Adrenal gland (tissue), 12 donors: ENCODE measurements around the gene POP7. TPM values are rescaled to one million over a fixed set of nuclear protein-coding genes. Genes with fewer than 3 reads are reported as not detected.
"Not testable (repeated sequence)": the region's sequence is repeated elsewhere in the genome, so short reads cannot be mapped to it uniquely, and the experiment has no call there.

Experiments used
- DNase-seq, 7 donors: peaks; one replicate each; pipeline ENCODE4 v3.0.0-alpha.2; 2019 to 2020
- H3K27ac ChIP-seq, 5 donors: fragments of 200-600 bp; sonication (generic) in 4 of 5; 1 replicate in 3 of 5; 2 replicates in 2 of 5; pipeline versions ENCODE4 v1.5.1 to v1.8.0; 2016 to 2020; ENCODE audit warnings: mild to moderate bottlenecking in 1 of 5
- H3K27me3 ChIP-seq: fragments of 200-600 bp; 2 replicates; pipeline ENCODE4 v1.8.0; 2021
- H3K36me3 ChIP-seq, 2 donors: fragments of 200-600 bp; replicated peaks in 1 of 2; 1 replicate in 1 of 2; 2 replicates in 1 of 2; pipeline versions ENCODE4 v1.5.1 to v1.8.0; 2018 to 2022
- H3K4me1 ChIP-seq, 2 donors: fragments of 200-600 bp; replicated peaks in 1 of 2; 1 replicate in 1 of 2; 2 replicates in 1 of 2; pipeline versions ENCODE4 v1.5.1 to v1.8.0; 2018 to 2021
- H3K4me3 ChIP-seq, 4 donors: fragments of 200-600 bp; sonication (generic) in 3 of 4; one replicate each; pipeline ENCODE4 v1.5.1; 2016 to 2018
- H3K9me3 ChIP-seq, 3 donors: fragments of 200-600 bp; sonication (generic) in 1 of 3; replicated peaks in 1 of 3; 1 replicate in 2 of 3; 2 replicates in 1 of 3; pipeline versions ENCODE4 v1.5.1 to v1.8.0; 2016 to 2021
- POLR2A ChIP-seq, 2 donors: fragments of 450-650 bp; IDR thresholded peaks; one replicate each; pipeline ENCODE4 v1.6.1; 2017; ENCODE audit warnings: antibody characterized with exemption in 2 of 2, mild to moderate bottlenecking in 2 of 2, moderate library complexity in 1 of 2
- WGBS, 4 donors: extraction: QIAGEN DNeasy Blood & Tissue Kit in 2 of 4; methylation state at CpG; one replicate each; pipeline versions ENCODE4 v1.1.5 to v1.1.7; 2013 to 2017; 5-methylcytosine and 5-hydroxymethylcytosine counted together
- intact Hi-C, 2 donors: fragments of 100-400 bp; cut with DNase I; formaldehyde crosslinking; loops; one replicate each; pipeline versions ENCODE4 v1.14.1 to v1.15.0; 2022 to 2023
- polyA plus RNA-seq, 3 donors: library from polyadenylated mRNA; stranded (reverse); fragments of 200-250 nt in 2 of 3; fragments of 350-450 nt in 1 of 3; fragmentation: Illumina TruSeq in 1 of 3; extraction: RNeasy Lipid Tissue Mini Kit (QIAGEN cat#74804) in 1 of 3; gene quantifications; one replicate each; pipeline ENCODE4 v1.2.3, GENCODE V29; 2013 to 2014
- total RNA-seq, 9 donors: library from RNA; depleted of rRNA in 4 of 9; stranded (reverse); fragments of >200 nt in 4 of 9; fragments of 120-200 nt in 1 of 9; fragmentation: NEBNext Ultra II Directional in 1 of 9; extraction: Animal tissue kit (Norgen Biotek cat#: 25700) in 1 of 9; gene quantifications; one replicate each; pipeline versions ENCODE4 v1.1.0 to v1.2.4, GENCODE V29; 2013 to 2023
- TF ChIP-seq, protein P1 (sequence below), 6 experiments: fragments of 450-650 bp in 4 of 6; fragments of 200-600 bp in 2 of 6; sonication (generic) in 1 of 6; IDR thresholded peaks; 1 replicate in 5 of 6; 2 replicates in 1 of 6; pipeline versions ENCODE4 v1.5.1 to v1.8.0; 2016 to 2021; ENCODE audit warnings: antibody characterized with exemption in 6 of 6, mild to moderate bottlenecking in 2 of 6, moderate library complexity in 1 of 6
- donor health status: healthy with polysubstance abuse.
- donor health status: Bipolar disorder and iron deficiency.
- donor health status: DM: yes; HTN: yes; CAD: no.
- donor health status: DM: no; HTN: no; CAD: no.
- donor health status: DM: no; HTN: no; CAD: no.
- donor health status: DM: yes; HTN: yes; CAD: no.

POP7 gene
- total and polyA plus RNA-seq, 12 donors, result 8.7 to 60.9 (median 34.2) TPM

DNA sequence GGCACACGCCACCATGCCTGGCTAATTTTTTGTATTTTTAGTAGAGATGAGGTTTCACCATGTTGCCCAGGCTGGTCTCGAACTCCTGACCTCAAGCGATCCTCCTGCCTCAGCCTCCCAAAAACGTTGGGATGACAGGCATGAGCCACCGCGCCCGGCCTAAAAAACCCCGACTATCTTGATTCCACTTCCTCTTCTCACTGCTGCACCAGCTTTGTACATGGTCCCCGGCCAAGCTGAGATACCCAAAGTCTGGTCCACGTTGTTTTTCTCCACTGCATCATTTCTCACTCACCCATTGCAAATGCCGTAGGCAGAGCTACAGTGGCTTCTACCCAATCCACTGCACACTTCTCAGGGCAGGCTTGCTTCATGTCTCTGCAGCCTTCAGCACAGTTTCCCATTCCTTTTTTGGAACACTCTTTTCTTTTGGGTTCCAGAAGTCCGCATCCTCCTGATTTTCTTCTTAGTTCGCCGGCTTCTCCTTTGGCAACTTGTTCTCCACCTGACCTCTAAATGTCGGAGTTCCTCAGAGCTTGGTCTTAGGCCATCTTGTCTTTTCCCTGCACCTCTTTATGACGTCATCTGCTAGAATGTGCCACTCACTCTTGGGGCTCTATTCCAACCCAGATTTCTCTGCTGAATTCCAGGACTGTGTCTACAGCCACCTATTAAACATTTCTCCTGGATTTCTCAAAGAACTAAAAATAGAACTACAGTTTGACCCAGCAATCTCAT lies 38.4 kb upstream of the POP7 start:
- intact Hi-C loops, result no loop called here
- DNase-seq, result no peak
- H3K27ac ChIP-seq, result no peak overlapping the region
- H3K9me3 ChIP-seq, result no peaks in the 10 kb centered on the region
- no peak for TF ChIP-seq POLR2A (IDR thresholded peaks at IDR 0.05)
- TF ChIP-seq, protein P1, sequence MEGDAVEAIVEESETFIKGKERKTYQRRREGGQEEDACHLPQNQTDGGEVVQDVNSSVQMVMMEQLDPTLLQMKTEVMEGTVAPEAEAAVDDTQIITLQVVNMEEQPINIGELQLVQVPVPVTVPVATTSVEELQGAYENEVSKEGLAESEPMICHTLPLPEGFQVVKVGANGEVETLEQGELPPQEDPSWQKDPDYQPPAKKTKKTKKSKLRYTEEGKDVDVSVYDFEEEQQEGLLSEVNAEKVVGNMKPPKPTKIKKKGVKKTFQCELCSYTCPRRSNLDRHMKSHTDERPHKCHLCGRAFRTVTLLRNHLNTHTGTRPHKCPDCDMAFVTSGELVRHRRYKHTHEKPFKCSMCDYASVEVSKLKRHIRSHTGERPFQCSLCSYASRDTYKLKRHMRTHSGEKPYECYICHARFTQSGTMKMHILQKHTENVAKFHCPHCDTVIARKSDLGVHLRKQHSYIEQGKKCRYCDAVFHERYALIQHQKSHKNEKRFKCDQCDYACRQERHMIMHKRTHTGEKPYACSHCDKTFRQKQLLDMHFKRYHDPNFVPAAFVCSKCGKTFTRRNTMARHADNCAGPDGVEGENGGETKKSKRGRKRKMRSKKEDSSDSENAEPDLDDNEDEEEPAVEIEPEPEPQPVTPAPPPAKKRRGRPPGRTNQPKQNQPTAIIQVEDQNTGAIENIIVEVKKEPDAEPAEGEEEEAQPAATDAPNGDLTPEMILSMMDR (IDR thresholded peaks at IDR 0.05), result no peak
- no peaks in the 10 kb centered on the region for H3K27me3 ChIP-seq
- no peaks in the 10 kb centered on the region for H3K4me1 ChIP-seq
- no peaks in the 10 kb centered on the region for H3K36me3 ChIP-seq
- WGBS, 4 donors, result 75 to 78% (median 77%) methylated on average over 16 of the region's 16 CpGs
- no peak overlapping the region for H3K4me3 ChIP-seq

DNA sequence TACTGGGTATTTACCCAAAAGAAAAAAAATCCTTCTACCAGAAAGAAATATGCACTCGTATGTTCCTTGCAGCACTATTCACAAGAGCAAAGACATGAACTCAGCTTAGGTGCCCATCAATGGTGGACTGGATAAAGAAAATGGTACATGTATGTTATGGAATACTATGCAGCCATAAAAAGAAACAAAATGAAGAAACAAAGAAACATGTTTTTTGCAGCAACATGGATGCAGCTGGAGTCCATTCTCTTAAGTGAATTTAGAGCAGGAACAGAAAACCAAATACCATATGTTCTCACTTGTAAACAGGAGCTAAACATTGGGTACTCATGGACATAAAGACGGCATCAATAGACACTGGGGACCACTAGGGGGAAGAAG lies 37.9 kb upstream of the POP7 start:
- H3K9me3 ChIP-seq, result no peaks in the 10 kb centered on the region
- H3K27ac ChIP-seq, result no peak overlapping the region
- WGBS, 4 donors, result 68 to 90% (median 85%) methylated on average over 2 of the region's 2 CpGs
- H3K27me3 ChIP-seq, result no peaks in the 10 kb centered on the region
- H3K4me3 ChIP-seq, result no peak overlapping the region
- TF ChIP-seq, protein P1 (IDR thresholded peaks at IDR 0.05), result no peak
- no peak for TF ChIP-seq POLR2A (IDR thresholded peaks at IDR 0.05)
- no peak for DNase-seq
- no peaks in the 10 kb centered on the region for H3K36me3 ChIP-seq
- H3K4me1 ChIP-seq, result no peaks in the 10 kb centered on the region
- intact Hi-C loops, result no loop called here

DNA sequence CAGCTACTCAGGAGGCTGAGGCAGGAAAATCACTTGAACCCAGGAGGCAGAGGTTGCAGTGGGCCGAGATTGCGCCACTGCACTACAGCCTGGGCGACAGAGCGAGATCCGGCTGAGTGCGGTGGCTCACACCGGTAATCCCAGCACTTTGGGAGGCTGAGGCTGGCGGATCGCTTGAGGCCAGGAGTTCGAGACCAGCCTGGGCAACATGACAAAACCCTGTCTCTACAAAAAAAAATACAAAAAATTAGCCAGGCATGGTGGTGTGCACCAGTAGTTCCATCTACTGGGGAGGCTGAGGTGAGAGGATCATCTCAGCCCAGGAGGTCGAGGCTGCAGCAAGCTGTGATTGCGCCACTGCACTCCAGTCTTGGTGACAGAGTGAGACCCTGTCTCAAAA lies 36.8 kb upstream of the POP7 start:
- H3K27me3 ChIP-seq, DNase-seq, H3K4me3 ChIP-seq, H3K9me3 ChIP-seq, intact Hi-C loops, H3K36me3 ChIP-seq, H3K4me1 ChIP-seq, H3K27ac ChIP-seq: not testable (repeated sequence)
- WGBS, 4 donors, result 90 to 95% (median 92%) methylated on average over 11 to 12 of the region's 12 CpGs

DNA sequence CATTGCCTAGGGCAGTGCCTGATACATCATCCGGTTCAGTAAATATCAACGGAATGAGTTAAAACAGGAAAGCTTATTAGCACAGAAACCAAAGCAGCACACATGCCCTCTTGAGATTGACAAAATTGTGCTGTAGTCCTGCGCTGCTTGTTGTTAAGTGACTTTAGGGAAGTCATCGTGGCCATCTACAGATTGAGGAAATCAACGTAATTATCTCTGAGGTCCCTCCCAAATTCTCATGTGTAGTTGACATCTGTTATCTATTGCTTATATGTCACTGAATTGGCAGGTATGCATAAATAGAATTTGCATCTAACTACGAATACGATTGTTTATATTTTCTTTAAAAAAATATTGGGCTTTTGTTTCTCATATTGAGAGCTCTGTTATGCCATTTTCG lies 35.8 kb upstream of the POP7 start:
- intact Hi-C loops, result loop anchor here in 1 of 2 donors (5.0 kb wide), 1 partner anchor 43 kb away; no protein-coding TSS in a partner anchor
- no peak for TF ChIP-seq POLR2A (IDR thresholded peaks at IDR 0.05)
- TF ChIP-seq, protein P1 (IDR thresholded peaks at IDR 0.05), result no peak
- 67 to 73% (median 71%) methylated on average over 8 of the region's 8 CpGs for WGBS, 4 donors
- H3K27ac ChIP-seq, result no peak overlapping the region
- H3K4me3 ChIP-seq, result no peak overlapping the region
- no peaks in the 10 kb centered on the region for H3K4me1 ChIP-seq
- no peak for DNase-seq
- H3K36me3 ChIP-seq, result no peaks in the 10 kb centered on the region
- no peaks in the 10 kb centered on the region for H3K27me3 ChIP-seq
- H3K9me3 ChIP-seq, result no peaks in the 10 kb centered on the region
